Middle frontal gyrus (tissue), 1 donor: ENCODE measurements around the gene NUP35.
A peak's percentile ranks its signal among the peaks of the same experiment; 100 is the strongest.

ENCODE experiments used
- DNase-seq: peaks from one replicate; pipeline ENCODE4 v3.0.0-alpha.2; 2015; ENCODE audit warnings: low spot score; ENCODE audit errors: extremely low spot score

NUP35 gene, protein sequence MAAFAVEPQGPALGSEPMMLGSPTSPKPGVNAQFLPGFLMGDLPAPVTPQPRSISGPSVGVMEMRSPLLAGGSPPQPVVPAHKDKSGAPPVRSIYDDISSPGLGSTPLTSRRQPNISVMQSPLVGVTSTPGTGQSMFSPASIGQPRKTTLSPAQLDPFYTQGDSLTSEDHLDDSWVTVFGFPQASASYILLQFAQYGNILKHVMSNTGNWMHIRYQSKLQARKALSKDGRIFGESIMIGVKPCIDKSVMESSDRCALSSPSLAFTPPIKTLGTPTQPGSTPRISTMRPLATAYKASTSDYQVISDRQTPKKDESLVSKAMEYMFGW

GRCh38 chr2:183124222-183124956 is at the start of gene NUP35:
Gene NUP35, plus strand, starts transcription at chr2:183124443. Its CDS starts 15 bp downstream, at chr2:183124458.
- DNase-seq, result peak; percentile 88

DNA sequence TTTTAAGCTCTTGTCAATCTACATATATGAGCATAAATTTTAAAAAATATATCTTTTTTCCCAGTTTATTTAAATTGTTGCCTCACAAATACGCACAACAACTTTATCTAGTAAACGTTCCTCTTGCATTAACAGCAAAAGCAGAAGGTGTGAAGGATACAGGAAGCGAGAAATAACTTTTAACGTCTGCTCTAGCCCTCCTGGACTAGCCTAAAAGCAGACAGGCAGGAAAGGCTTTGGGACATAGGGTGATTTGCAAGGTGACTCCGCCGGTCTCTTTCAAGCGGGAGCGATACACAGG is 46.1 kb upstream of the NUP35 start:
- DNase-seq, result no peak

DNA sequence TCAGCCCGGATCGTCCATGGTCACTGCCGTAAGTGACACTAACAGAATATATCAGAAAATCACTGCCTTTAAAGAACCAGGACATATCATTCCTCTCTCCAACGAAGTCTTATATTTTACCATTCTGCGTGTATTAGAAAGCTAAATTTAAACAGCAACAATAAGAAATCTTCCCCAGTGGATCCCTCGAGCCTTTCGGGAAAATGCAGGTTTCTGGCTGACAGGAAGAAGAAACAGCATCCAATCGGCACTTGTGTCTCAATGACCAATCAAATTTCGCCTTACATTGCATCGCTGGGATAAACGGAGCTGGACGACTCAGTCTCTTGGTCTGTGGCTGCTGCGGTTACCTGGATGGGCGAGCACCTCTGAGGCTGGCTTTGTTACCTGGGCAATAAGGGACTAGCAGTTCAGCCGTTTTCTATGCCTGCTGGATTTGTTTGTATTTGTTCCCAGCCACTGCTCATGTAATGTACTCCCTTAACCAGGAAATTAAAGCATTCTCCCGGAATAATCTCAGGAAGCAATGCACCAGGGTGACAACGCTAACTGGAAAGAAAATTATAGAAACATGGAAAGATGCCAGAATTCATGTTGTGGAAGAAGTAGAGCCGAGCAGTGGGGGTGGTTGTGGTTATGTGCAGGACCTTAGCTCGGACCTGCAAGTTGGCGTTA is 45.6 kb upstream of the NUP35 start, which contains the start of gene DUSP19:
DUSP19 (plus strand) TSS at position 284 of the 675 bp plus-strand sequence; CDS start at position 471, 187 bp downstream.
- DNase-seq, result peak; percentile 94

- DNase-seq, result no peak
Measured at GRCh38 chr2:183079139-183079775, 45.0 kb upstream of the NUP35 start.

DNA sequence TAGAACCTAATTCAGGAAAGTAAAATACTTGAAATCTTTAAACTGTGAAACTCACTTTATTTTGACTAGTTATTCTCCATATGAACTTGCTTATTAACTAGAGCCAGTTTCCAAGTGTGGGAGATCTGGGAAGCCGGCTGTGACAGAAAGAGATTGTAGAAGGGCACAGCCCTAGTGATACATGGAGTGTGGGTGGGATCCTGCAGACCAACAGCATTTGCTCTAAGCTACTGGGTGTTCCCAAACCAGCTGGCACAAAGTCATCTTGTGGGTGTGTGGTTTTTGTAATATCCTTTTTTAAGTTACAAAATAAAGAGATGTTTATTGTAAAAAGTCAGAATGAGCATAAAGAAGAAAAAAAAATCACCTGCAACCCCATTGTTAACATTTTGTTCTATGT is 42.3 kb upstream of the NUP35 start:
- DNase-seq, result peak; percentile 18

DNA sequence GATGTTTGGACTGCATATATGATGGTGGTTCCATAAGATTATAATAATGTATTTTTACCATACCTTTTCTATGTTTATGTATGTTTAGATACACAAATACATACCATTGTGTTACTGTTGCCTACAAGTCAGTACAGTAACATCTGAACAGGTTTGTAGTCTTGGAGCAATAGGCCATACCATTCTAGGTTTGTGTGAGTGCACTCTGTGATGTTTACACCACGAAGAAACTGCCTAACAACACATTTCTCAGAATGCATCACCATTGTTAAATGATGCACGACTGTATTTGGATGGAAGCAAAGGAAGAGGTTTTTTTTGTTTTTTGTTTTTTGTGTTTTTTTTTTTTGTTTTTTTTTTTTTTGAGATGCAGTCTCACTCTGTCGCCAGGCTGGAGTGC is 36.2 kb upstream of the NUP35 start:
- DNase-seq, result no peak

GRCh38 chr2:183089192-183089851 is 34.9 kb upstream of the NUP35 start:
- DNase-seq, result no peak

- DNase-seq, result no peak
Measured at GRCh38 chr2:183091318-183091953, 32.8 kb upstream of the NUP35 start.

- no peak for DNase-seq
Measured at GRCh38 chr2:183091954-183092345, 32.3 kb upstream of the NUP35 start.

- DNase-seq, result no peak
Measured at GRCh38 chr2:183093857-183094657, 30.2 kb upstream of the NUP35 start.

DNA sequence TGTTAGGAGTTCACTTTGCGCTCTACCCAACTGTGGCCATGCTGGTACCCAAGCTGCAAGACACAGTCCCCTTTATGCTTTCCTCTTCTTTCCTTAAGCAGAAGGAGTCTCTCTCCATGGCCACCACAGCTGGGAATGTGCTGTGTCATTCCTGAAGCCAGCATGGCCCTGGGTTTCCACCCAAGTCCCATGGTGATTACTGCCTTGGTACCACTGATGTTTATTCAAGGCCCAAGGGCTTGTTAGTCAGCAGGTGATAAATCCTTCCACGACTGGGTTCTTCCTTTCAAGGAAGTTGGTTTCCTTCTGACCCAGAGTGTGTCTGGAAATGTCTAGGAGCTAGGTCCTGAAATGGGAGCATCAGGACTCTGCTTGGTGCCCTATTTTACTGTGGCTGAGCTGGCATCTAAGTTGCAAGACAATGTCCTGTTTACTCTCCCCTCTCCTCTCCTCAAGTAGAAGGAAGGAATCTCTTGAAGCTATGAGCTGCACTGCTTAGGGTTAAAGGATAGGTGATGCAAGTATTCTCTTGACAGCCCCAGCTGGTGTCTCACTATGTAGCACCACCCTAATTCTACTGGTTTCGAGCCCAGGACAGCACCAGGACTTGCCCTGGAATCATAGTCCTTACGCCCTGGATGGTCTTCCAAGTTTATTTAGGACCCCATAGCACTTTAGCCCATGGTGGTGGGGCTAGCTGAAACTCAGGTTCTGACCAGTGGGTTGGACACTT is 18.7 kb upstream of the NUP35 start:
- no peak for DNase-seq

DNA sequence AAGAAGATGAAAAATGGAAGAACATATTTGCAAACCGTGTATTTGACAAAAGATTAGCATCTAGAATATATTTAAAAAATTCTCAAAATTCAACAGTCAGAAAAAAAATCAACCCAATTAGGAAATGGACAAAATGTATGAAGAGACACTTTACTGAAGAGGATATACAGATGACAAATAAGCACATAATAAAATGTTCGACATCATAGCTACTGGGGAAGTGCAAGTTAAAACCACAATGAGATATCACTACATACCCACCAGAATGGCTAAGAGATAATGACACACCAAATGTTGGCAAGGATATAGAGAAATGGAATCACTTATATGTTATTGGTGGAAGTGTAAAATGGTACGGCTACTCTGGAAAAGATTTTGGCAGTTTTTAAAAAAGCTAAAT is 11.7 kb upstream of the NUP35 start:
- DNase-seq, result no peak

- DNase-seq, result no peak
Measured at GRCh38 chr2:183113630-183114029, 10.6 kb upstream of the NUP35 start.

- DNase-seq, result no peak
Measured at GRCh38 chr2:183117226-183117625, 7.0 kb upstream of the NUP35 start.

- no peak for DNase-seq
Measured at GRCh38 chr2:183123117-183123958, 905 bp upstream of the NUP35 start.

DNA sequence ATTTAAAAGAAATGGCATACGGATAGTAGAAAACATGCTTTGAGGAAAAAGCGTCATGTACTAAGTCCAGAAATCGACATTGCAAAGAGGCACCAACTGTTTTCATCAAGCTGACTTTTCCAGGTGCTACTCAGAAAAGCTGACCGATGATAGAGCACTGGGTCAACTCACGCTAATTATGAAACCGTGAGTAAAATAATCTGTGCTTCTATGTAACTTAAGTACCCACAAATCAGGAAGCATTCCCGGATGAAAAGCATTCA is 353 bp upstream of the NUP35 start:
- no peak for DNase-seq

GRCh38 chr2:183124957-183125255 is 663 bp downstream of the NUP35 start:
- DNase-seq, result no peak

DNA sequence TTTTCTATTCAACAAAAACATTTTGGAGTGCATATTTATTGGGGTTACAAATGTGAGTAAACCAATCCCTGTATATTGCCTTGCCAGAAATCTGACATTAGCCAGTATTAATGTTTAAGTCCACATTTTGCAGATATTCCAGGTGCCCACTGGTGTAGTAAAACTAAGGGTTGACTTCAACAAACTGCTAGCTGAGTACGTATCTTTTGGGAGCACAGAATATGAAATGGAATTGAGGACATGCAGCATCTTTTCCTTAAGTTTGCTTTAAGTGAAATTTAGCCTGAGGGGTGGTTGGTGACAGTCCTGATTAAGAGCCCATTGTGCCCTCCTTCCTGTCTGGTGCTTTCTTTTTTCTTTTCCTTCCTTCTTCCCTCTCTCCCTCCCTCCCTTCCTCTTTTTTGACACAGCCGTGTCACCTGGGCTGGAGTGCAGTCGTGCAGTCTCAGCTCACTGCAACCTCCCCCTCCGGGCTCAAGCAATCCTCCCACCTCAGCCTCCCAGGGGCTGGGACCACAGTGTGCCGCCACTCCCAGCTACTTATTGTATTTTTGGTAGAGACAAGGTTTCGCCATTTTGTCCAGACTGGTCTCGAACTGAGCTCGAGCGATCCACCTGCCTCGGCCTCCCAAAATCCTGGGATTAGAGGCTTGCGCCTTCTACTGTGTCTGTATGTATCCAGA is 1.6 kb downstream of the NUP35 start:
- no peak for DNase-seq
